Kidney (tissue), 14 donors: ENCODE data around the gene INPP5D. TPM values are rescaled to one million over a fixed set of nuclear protein-coding genes. Genes with fewer than 3 reads are reported as not detected.

Experiments
- DNase-seq, 5 donors: peaks; one replicate each; pipeline ENCODE4 v3.0.0-alpha.2; 2013 to 2020
- FAIRE-seq: peaks from 2 replicates; lab custom pipeline; 2012; peaks lifted over from hg19 to GRCh38; lab: Jason Lieb, UNC
- H3K27ac ChIP-seq, 2 donors: one replicate each; pipeline ENCODE4 v1.7.0; 2013; ENCODE audit warnings: low read depth in 2 of 2, low read length in 2 of 2, inconsistent platforms in 1 of 2
- H3K27me3 ChIP-seq: one replicate; pipeline ENCODE4 v1.7.1; 2013; ENCODE audit warnings: low read length, inconsistent platforms; ENCODE audit not compliant: control insufficient read depth, insufficient read depth
- H3K36me3 ChIP-seq, 3 donors: one replicate each; pipeline versions ENCODE4 v1.7.0 to v1.7.1; 2013; ENCODE audit warnings: low read length in 3 of 3, control low read depth in 1 of 3, inconsistent platforms in 1 of 3; ENCODE audit not compliant: insufficient read depth in 3 of 3, control insufficient read depth in 2 of 3
- H3K4me1 ChIP-seq, 3 donors: one replicate each; pipeline versions ENCODE4 v1.7.0 to v1.7.1; 2013; ENCODE audit warnings: low read length in 3 of 3, inconsistent platforms in 1 of 3, low read depth in 1 of 3; ENCODE audit not compliant: control insufficient read depth in 2 of 3, insufficient read depth in 2 of 3
- H3K4me3 ChIP-seq, 3 donors: one replicate each; pipeline versions ENCODE4 v1.7.0 to v1.8.1; 2013; ENCODE audit warnings: low read length in 3 of 3, control low read depth in 1 of 3, inconsistent platforms in 1 of 3
- H3K9ac ChIP-seq, 3 donors: one replicate each; pipeline versions ENCODE4 v1.7.0 to v1.7.1; 2013; ENCODE audit warnings: low read length in 3 of 3, control low read depth in 1 of 3, inconsistent platforms in 1 of 3
- H3K9me3 ChIP-seq, 3 donors: one replicate each; pipeline versions ENCODE4 v1.7.0 to v1.7.1; 2013; ENCODE audit warnings: low read length in 3 of 3, control low read depth in 1 of 3, inconsistent platforms in 1 of 3; ENCODE audit not compliant: control insufficient read depth in 2 of 3, insufficient read depth in 1 of 3
- CTCF ChIP-seq: IDR thresholded peaks from 3 replicates; pipeline ENCODE4 v1.5.1; 2012; ENCODE audit warnings: mild to moderate bottlenecking, moderate library complexity, borderline replicate concordance; ENCODE audit not compliant: insufficient read depth; ENCODE audit errors: extremely low read depth
- intact Hi-C: fragments of 100-400 bp; cut with DNase I; formaldehyde crosslinking; loops from one replicate; pipeline ENCODE4 v1.11.1; 2022
- polyA plus RNA-seq: library from polyadenylated mRNA; stranded (reverse); fragments of 350-450 nt; fragmentation: Illumina TruSeq; extraction: RNeasy Lipid Tissue Mini Kit (QIAGEN cat#74804); gene quantifications from one replicate; pipeline ENCODE4 v1.2.3, GENCODE V29; 2014; ENCODE audit warnings: low read depth, low replicate concordance; ENCODE audit not compliant: insufficient read depth
- total RNA-seq: library from RNA; stranded (reverse); fragmentation: NEBNext Ultra II Directional; extraction: Animal tissue kit (Norgen Biotek cat#: 25700); gene quantifications from one replicate; pipeline ENCODE4 v1.2.1, GENCODE V29; 2021
- donor health status: control.
- donor health status: control.
- donor health status: control.
- donor health status: control.
- donor health status: control.
- donor health status: DM: yes; HTN: yes; CAD: no.
- donor health status: Normal renal cell carcinoma (clear cell type).

INPP5D gene
- total and polyA plus RNA-seq, 2 donors from 2014 or later: 2.6 to 29.6 TPM

GRCh38 chr2:233209533-233210171 is 149.5 kb downstream of the INPP5D start:
- Histone ChIP-seq H3K4me1 (peaks cover 0 to 3% (median 0%) of the 10 kb centered on the region in 3 donors), H3K4me3 (no peak overlapping the region), H3K9ac (no peak overlapping the region), H3K36me3 (no peaks in the 10 kb centered on the region), H3K9me3 (no peaks in the 10 kb centered on the region), H3K27me3 (no peaks in the 10 kb centered on the region), H3K27ac (no peak overlapping the region)
- peak in 2 of 5 donors; percentile 16 to 18 for DNase-seq
- TF ChIP-seq CTCF: no peak
- FAIRE-seq: no peak
- intact Hi-C loops: no loop called here

- no peak overlapping the region for H3K9ac ChIP-seq
- no peaks in the 10 kb centered on the region for H3K9me3 ChIP-seq
- no peaks in the 10 kb centered on the region for H3K36me3 ChIP-seq
- intact Hi-C loops: no loop called here
- H3K4me1 ChIP-seq: peaks cover 0 to 3% (median 0%) of the 10 kb centered on the region in 3 donors
- DNase-seq (no peak), FAIRE-seq (no peak)
- no peak overlapping the region for H3K27ac ChIP-seq
- no peak for TF ChIP-seq CTCF
- H3K27me3 ChIP-seq: no peaks in the 10 kb centered on the region
- H3K4me3 ChIP-seq: no peak overlapping the region
Measured at GRCh38 chr2:233210281-233210680, 150.1 kb downstream of the INPP5D start.

GRCh38 chr2:233210843-233211547 is 150.9 kb downstream of the INPP5D start:
- Histone ChIP-seq H3K4me3 (peak overlapping the region in 2 of 3 donors; percentile 17 to 30), H3K9me3 (no peaks in the 10 kb centered on the region), H3K27ac (no peak overlapping the region), H3K4me1 (peaks cover 0 to 3% (median 0%) of the 10 kb centered on the region in 3 donors), H3K36me3 (no peaks in the 10 kb centered on the region), H3K27me3 (no peaks in the 10 kb centered on the region), H3K9ac (no peak overlapping the region)
- intact Hi-C loops: no loop called here
- peak in 3 of 5 donors; percentile 14 to 92 (median 65) for DNase-seq
- TF ChIP-seq CTCF: no peak
- FAIRE-seq: no peak
